HG02938 (cell line): ENCODE data around the gene PTGS2.
A peak's percentile ranks its signal among the peaks of the same experiment; 100 is the strongest.
"Not testable (repeated sequence)": the region's sequence is repeated elsewhere in the genome, so short reads cannot be mapped to it uniquely, and the experiment has no call there.

ENCODE experiments used
- ATAC-seq: cut with Tn5 transposase; IDR thresholded peaks from one replicate; pipeline ENCODE4 v1.9.1; 2021; ENCODE audit warnings: mild to moderate bottlenecking, moderate library complexity; ENCODE audit not compliant: unreplicated experiment

PTGS2 gene

GRCh38 chr1:186670297-186671135 lies 9.7 kb downstream of the PTGS2 start:
- ATAC-seq: no peak

- ATAC-seq: not testable (repeated sequence)
Observed at GRCh38 chr1:186669784-186670183, 10.4 kb downstream of the PTGS2 start.

- not testable (repeated sequence) for ATAC-seq
Observed at GRCh38 chr1:186664217-186664616, 16.0 kb downstream of the PTGS2 start.

- ATAC-seq: no peak
Observed at GRCh38 chr1:186662752-186663151, 17.5 kb downstream of the PTGS2 start.

GRCh38 chr1:186659890-186660341 lies 20.3 kb downstream of the PTGS2 start:
- ATAC-seq: no peak

- ATAC-seq: no peak
Observed at GRCh38 chr1:186658999-186659398, 21.2 kb downstream of the PTGS2 start.

GRCh38 chr1:186657481-186657880 lies 22.7 kb downstream of the PTGS2 start:
- ATAC-seq: no peak

- ATAC-seq: no peak
Observed at GRCh38 chr1:186655876-186656275, 24.3 kb downstream of the PTGS2 start.

GRCh38 chr1:186654741-186655140 lies 25.5 kb downstream of the PTGS2 start:
- ATAC-seq: no peak

GRCh38 chr1:186653312-186653711 lies 26.9 kb downstream of the PTGS2 start:
- ATAC-seq: no peak

- ATAC-seq: no peak
Observed at GRCh38 chr1:186648613-186649012, 31.6 kb downstream of the PTGS2 start.

GRCh38 chr1:186647985-186648384 lies 32.2 kb downstream of the PTGS2 start:
- ATAC-seq: not testable (repeated sequence)

GRCh38 chr1:186643614-186644013 lies 36.6 kb downstream of the PTGS2 start:
- ATAC-seq: no peak

- not testable (repeated sequence) for ATAC-seq
Observed at GRCh38 chr1:186637567-186637966, 42.7 kb downstream of the PTGS2 start.

- ATAC-seq: no peak
Observed at GRCh38 chr1:186636786-186637185, 43.4 kb downstream of the PTGS2 start.

- ATAC-seq: no peak
Observed at GRCh38 chr1:186634511-186634910, 45.7 kb downstream of the PTGS2 start.

- ATAC-seq: no peak
Observed at GRCh38 chr1:186633116-186633515, 47.1 kb downstream of the PTGS2 start.

GRCh38 chr1:186629341-186629740 lies 50.9 kb downstream of the PTGS2 start:
- no peak for ATAC-seq

- ATAC-seq: peak; percentile 59
Observed at GRCh38 chr1:186628910-186629309, 51.3 kb downstream of the PTGS2 start.

- no peak for ATAC-seq
Observed at GRCh38 chr1:186627019-186627418, 53.2 kb downstream of the PTGS2 start.

- ATAC-seq: peak; percentile 74
Observed at GRCh38 chr1:186626356-186626932, 53.8 kb downstream of the PTGS2 start.

- no peak for ATAC-seq
Observed at GRCh38 chr1:186623551-186623950, 56.7 kb downstream of the PTGS2 start.
